Sigmoid colon (tissue), 7 donors: Measurements from ENCODE around the gene PHC2. TPM values are rescaled to one million over a fixed set of nuclear protein-coding genes. Genes with fewer than 3 reads are reported as not detected.

ENCODE experiments used
- DNase-seq: peaks from one replicate; pipeline ENCODE4 v3.0.0-alpha.2; 2019
- H3K27ac ChIP-seq, 4 donors: fragments of 200-600 bp; sonication (generic); one replicate each; pipeline ENCODE4 v1.5.1; 2016 to 2019; ENCODE audit warnings: mild to moderate bottlenecking in 1 of 4
- H3K27me3 ChIP-seq, 3 donors: fragments of 200-600 bp; sonication (generic); one replicate each; pipeline ENCODE4 v1.5.1; 2019; ENCODE audit warnings: mild to moderate bottlenecking in 1 of 3
- H3K36me3 ChIP-seq, 4 donors: fragments of 200-600 bp; sonication (generic); one replicate each; pipeline ENCODE4 v1.5.1; 2016 to 2019
- H3K4me1 ChIP-seq, 4 donors: fragments of 200-600 bp; sonication (generic); one replicate each; pipeline ENCODE4 v1.5.1; 2017 to 2019
- H3K4me3 ChIP-seq, 4 donors: fragments of 200-600 bp; sonication (generic); one replicate each; pipeline ENCODE4 v1.5.1; 2017 to 2019; ENCODE audit warnings: mild to moderate bottlenecking in 2 of 4, moderate library complexity in 1 of 4
- H3K9me3 ChIP-seq, 4 donors: fragments of 200-600 bp in 3 of 4; sonication (generic) in 3 of 4; one replicate each; pipeline versions ENCODE4 v1.5.1 to v1.6.1; 2013 to 2019
- CTCF ChIP-seq, 4 experiments: fragments of 450-650 bp in 3 of 4; fragments of 200-600 bp in 1 of 4; IDR thresholded peaks; one replicate each; pipeline ENCODE4 v1.5.1; 2016 to 2019; ENCODE audit warnings: antibody characterized with exemption in 4 of 4, mild to moderate bottlenecking in 3 of 4, moderate library complexity in 2 of 4
- EP300 ChIP-seq, 4 donors: sonication (generic); formaldehyde crosslinking; IDR thresholded peaks; one replicate each; pipeline ENCODE4 v1.6.1; 2017; ENCODE audit warnings: antibody characterized with exemption in 4 of 4
- POLR2A ChIP-seq, 2 donors: fragments of 450-650 bp; IDR thresholded peaks; one replicate each; pipeline ENCODE4 v1.6.1; 2016; ENCODE audit warnings: antibody characterized with exemption in 2 of 2, mild to moderate bottlenecking in 2 of 2, moderate library complexity in 2 of 2
- POLR2AphosphoS5 ChIP-seq, 4 donors: sonication (generic); formaldehyde crosslinking; IDR thresholded peaks; one replicate each; pipeline ENCODE4 v1.6.1; 2017; ENCODE audit warnings: antibody characterized with exemption in 4 of 4
- WGBS, 2 donors: extraction: QIAGEN DNeasy Blood & Tissue Kit; methylation state at CpG; one replicate each; pipeline ENCODE4 v1.1.7; 2013; 5-methylcytosine and 5-hydroxymethylcytosine counted together
- intact Hi-C: fragments of 100-400 bp; cut with DNase I; formaldehyde crosslinking; loops from one replicate; pipeline ENCODE4 v1.15.1; 2023
- polyA plus RNA-seq, 3 donors: library from polyadenylated mRNA; stranded (reverse); fragments of 200-250 nt; gene quantifications; one replicate each; pipeline ENCODE4 v1.2.3, GENCODE V29; 2013
- total RNA-seq, 4 donors: library from RNA; depleted of rRNA; stranded (reverse); fragments of >200 nt; gene quantifications; one replicate each; pipeline ENCODE4 v1.1.0, GENCODE V29; 2016
- donor health status: healthy with polysubstance abuse.
- donor health status: Bipolar disorder and iron deficiency.
- donor health status: healthy.

Gene PHC2
- total and polyA plus RNA-seq, 7 donors = 56.2 to 199 (median 96.3) TPM

GRCh38 chr1:33392639-33393038, 38.3 kb downstream of the PHC2 start:
- Histone ChIP-seq H3K4me1 (peaks cover 0 to 61% (median 48%) of the 10 kb centered on the region in 4 donors), H3K4me3 (no peak overlapping the region), H3K27me3 (no peaks in the 10 kb centered on the region), H3K9me3 (no peaks in the 10 kb centered on the region), H3K27ac (peak overlapping the region in 2 of 4 donors; percentile 59 to 72), H3K36me3 (no peaks in the 10 kb centered on the region)
- 20 to 45% methylated on average over 3 of the region's 3 CpGs for WGBS, 2 donors
- intact Hi-C loops = loop anchor here (5.0 kb wide), 1 partner anchor 35 kb away; no protein-coding TSS in a partner anchor
- no peak for DNase-seq
- TF ChIP-seq POLR2AphosphoS5 (IDR thresholded peaks at IDR 0.05) = no peak
- no peak for TF ChIP-seq CTCF (IDR thresholded peaks at IDR 0.05)
- no peak for TF ChIP-seq POLR2A (IDR thresholded peaks at IDR 0.05)
- no peak for TF ChIP-seq EP300 (IDR thresholded peaks at IDR 0.05)

DNA sequence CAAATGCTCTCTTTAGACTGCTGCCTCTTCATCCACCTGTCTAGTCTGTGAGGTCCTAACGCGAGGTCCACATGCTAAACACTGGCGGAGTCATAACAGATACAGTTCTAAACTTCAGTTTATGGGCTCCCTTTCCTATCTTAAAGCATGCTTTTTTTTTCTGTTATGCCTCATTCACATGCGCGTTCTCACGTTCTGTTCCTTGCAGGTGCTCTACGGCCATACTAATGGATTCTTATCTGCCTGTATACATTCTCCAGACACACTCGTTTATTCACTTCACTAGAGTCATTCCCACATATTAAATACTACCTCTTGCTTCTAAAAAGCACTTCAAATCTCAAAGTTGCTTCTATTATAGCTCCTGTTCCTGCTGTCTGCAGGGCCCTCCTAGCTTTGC, 38.7 kb downstream of the PHC2 start:
- 72 to 85% methylated on average over 8 of the region's 8 CpGs for WGBS, 2 donors
- no peaks in the 10 kb centered on the region for H3K36me3 ChIP-seq
- no peak for DNase-seq
- H3K27ac ChIP-seq = peak overlapping the region in 2 of 4 donors; percentile 59 to 72
- peaks cover 0 to 65% (median 50%) of the 10 kb centered on the region in 4 donors for H3K4me1 ChIP-seq
- no peaks in the 10 kb centered on the region for H3K27me3 ChIP-seq
- no peak overlapping the region for H3K4me3 ChIP-seq
- TF ChIP-seq EP300 (IDR thresholded peaks at IDR 0.05) (no peak), POLR2AphosphoS5 (IDR thresholded peaks at IDR 0.05) (no peak), POLR2A (IDR thresholded peaks at IDR 0.05) (no peak), CTCF (IDR thresholded peaks at IDR 0.05) (no peak)
- intact Hi-C loops = loop anchor here (5.0 kb wide), 1 partner anchor 35 kb away; no protein-coding TSS in a partner anchor
- no peaks in the 10 kb centered on the region for H3K9me3 ChIP-seq

- H3K27ac ChIP-seq = peak overlapping the region; percentile 29 to 72 (median 45)
- TF ChIP-seq EP300 (IDR thresholded peaks at IDR 0.05) (no peak), POLR2AphosphoS5 (IDR thresholded peaks at IDR 0.05) (no peak), POLR2A (IDR thresholded peaks at IDR 0.05) (no peak), CTCF (IDR thresholded peaks at IDR 0.05) (no peak)
- intact Hi-C loops = loop anchor here (5.0 kb wide), 1 partner anchor 36 kb away; no protein-coding TSS in a partner anchor
- 69 to 80% methylated on average over 8 of the region's 8 CpGs for WGBS, 2 donors
- H3K36me3 ChIP-seq = no peaks in the 10 kb centered on the region
- DNase-seq = no peak
- no peak overlapping the region for H3K4me3 ChIP-seq
- no peaks in the 10 kb centered on the region for H3K9me3 ChIP-seq
- H3K27me3 ChIP-seq = no peaks in the 10 kb centered on the region
- H3K4me1 ChIP-seq = peaks cover 0 to 65% (median 51%) of the 10 kb centered on the region in 4 donors
Measured at GRCh38 chr1:33391343-33392078, 39.4 kb downstream of the PHC2 start.

- DNase-seq = no peak
- H3K4me1 ChIP-seq = peaks cover 0 to 65% (median 51%) of the 10 kb centered on the region in 4 donors
- WGBS, 2 donors = 70 to 84% methylated on average over 2 of the region's 2 CpGs
- intact Hi-C loops = loop anchor here (5.0 kb wide), 1 partner anchor 37 kb away; no protein-coding TSS in a partner anchor
- H3K9me3 ChIP-seq = no peaks in the 10 kb centered on the region
- no peaks in the 10 kb centered on the region for H3K27me3 ChIP-seq
- peak overlapping the region; percentile 29 to 72 (median 64) for H3K27ac ChIP-seq
- no peak overlapping the region for H3K4me3 ChIP-seq
- no peak for TF ChIP-seq CTCF (IDR thresholded peaks at IDR 0.05)
- TF ChIP-seq POLR2A (IDR thresholded peaks at IDR 0.05) = no peak
- TF ChIP-seq EP300 (IDR thresholded peaks at IDR 0.05) = no peak
- TF ChIP-seq POLR2AphosphoS5 (IDR thresholded peaks at IDR 0.05) = no peak
- H3K36me3 ChIP-seq = no peaks in the 10 kb centered on the region
Measured at GRCh38 chr1:33390542-33390941, 40.4 kb downstream of the PHC2 start.
